Panc1 (cell line): ENCODE data around the gene DLL4. TPM values are rescaled to one million over a fixed set of nuclear protein-coding genes. Genes with fewer than 3 reads are reported as not detected.

Experiments used
- ATAC-seq: fragments of 200-7000 bp; cut with Tn5 transposase; 2 replicates; pipeline ENCODE4 v1.9.1; 2020; ENCODE audit warnings: mild to moderate bottlenecking, moderate library complexity
- BruUV-seq: library from RNA; stranded (reverse); fragments of 400-500 nt; replicated peaks from 2 replicates; lab custom pipeline; 2021; lab: Mats Ljungman, UMichigan
- CTCF ChIA-PET: fragments of 300-600 bp; sonication (Branson Sonifier 250); formaldehyde crosslinking; loops from one replicate; lab custom pipeline; 2022; ENCODE audit warnings: antibody characterized with exemption; lab: Charles Lee
- POLR2A ChIA-PET: fragments of 300-600 bp; sonication (Branson Sonifier 250); formaldehyde crosslinking; loops from one replicate; lab custom pipeline; 2022; ENCODE audit warnings: antibody characterized with exemption; lab: Charles Lee
- DNase-seq: peaks from one replicate; pipeline ENCODE4 v3.0.0-alpha.2; 2010; ENCODE audit warnings: low read depth, low spot score
- H3K27ac ChIP-seq: 2 replicates; pipeline ENCODE4 v1.5.1; 2011; ENCODE audit warnings: mild to moderate bottlenecking, low read length, inconsistent platforms
- H3K27me3 ChIP-seq: fragments of 200-500 bp; sonication (Bioruptor generic); 2 replicates; pipeline ENCODE4 v1.6.0; 2014; ENCODE audit warnings: low read length, inconsistent platforms; ENCODE audit not compliant: control insufficient read depth, insufficient read depth
- H3K36me3 ChIP-seq: fragments of 200-500 bp; sonication (Bioruptor generic); 2 replicates; pipeline ENCODE4 v1.5.1; 2014; ENCODE audit warnings: inconsistent platforms, mild to moderate bottlenecking, low read length, moderate library complexity; ENCODE audit not compliant: control insufficient read depth, insufficient read depth
- H3K4me1 ChIP-seq: 2 replicates; pipeline ENCODE4 v1.5.1; 2011; ENCODE audit warnings: inconsistent platforms, mild to moderate bottlenecking, low read length, moderate library complexity; ENCODE audit not compliant: control insufficient read depth, insufficient read depth
- H3K4me3 ChIP-seq, 2 experiments: 2 replicates each; pipeline ENCODE4 v1.5.1; 2011 to 2012; ENCODE audit warnings: low read depth in 2 of 2, low read length in 2 of 2, mild to moderate bottlenecking in 2 of 2, inconsistent platforms in 1 of 2, moderate library complexity in 1 of 2
- H3K9me3 ChIP-seq: fragments of 200-500 bp; sonication (Bioruptor generic); 2 replicates; pipeline ENCODE4 v1.5.1; 2014; ENCODE audit warnings: low read depth, mild to moderate bottlenecking, inconsistent platforms, low read length, moderate library complexity; ENCODE audit not compliant: control insufficient read depth, insufficient read depth
- POLR2AphosphoS5 ChIP-seq: IDR thresholded peaks from 2 replicates; pipeline ENCODE4 v1.6.1; 2012; ENCODE audit warnings: mild to moderate bottlenecking, low read depth, low read length, moderate library complexity
- SIN3A ChIP-seq: IDR thresholded peaks from 2 replicates; pipeline ENCODE4 v1.6.1; 2012; ENCODE audit warnings: low read depth, mild to moderate bottlenecking, low read length, moderate library complexity, borderline replicate concordance; ENCODE audit not compliant: insufficient read depth
- TCF7L2 ChIP-seq: IDR thresholded peaks from 2 replicates; pipeline ENCODE4 v1.6.1; 2011; ENCODE audit warnings: mild to moderate bottlenecking, low read depth, low read length, inconsistent platforms
- in situ Hi-C: cut with HindIII; loops from 2 replicates; pipeline ENCODE4 v1.10.0; 2016; ENCODE audit warnings: low sequenced_read_pairs, low pct_unique_long_range_greater_than_20kb
- intact Hi-C: fragments of 100-400 bp; cut with micrococcal nuclease; formaldehyde crosslinking; loops from one replicate; pipeline ENCODE4 v1.10.0; 2022; ENCODE audit not compliant: unreplicated experiment
- total RNA-seq: library from RNA; stranded (reverse); gene quantifications from one replicate; pipeline ENCODE4 v1.2.1, GENCODE V29; 2021; ENCODE audit not compliant: unreplicated experiment
- TF ChIP-seq, protein P1 (sequence below): fragments of 450-650 bp; IDR thresholded peaks from 2 replicates; pipeline ENCODE4 v1.5.1; 2017; ENCODE audit warnings: mild to moderate bottlenecking
- TF ChIP-seq, protein P2 (sequence below), 2 experiments: IDR thresholded peaks; 2 replicates each; pipeline ENCODE4 v1.6.1; 2011 to 2012; ENCODE audit warnings: low read depth in 2 of 2, control low read depth in 1 of 2, low read length in 1 of 2, mild to moderate bottlenecking in 1 of 2, moderate library complexity in 1 of 2; ENCODE audit not compliant: insufficient read depth in 1 of 2

Gene DLL4
- total RNA-seq, 1 experiment from 2014 or later = 0.31 TPM

DNA sequence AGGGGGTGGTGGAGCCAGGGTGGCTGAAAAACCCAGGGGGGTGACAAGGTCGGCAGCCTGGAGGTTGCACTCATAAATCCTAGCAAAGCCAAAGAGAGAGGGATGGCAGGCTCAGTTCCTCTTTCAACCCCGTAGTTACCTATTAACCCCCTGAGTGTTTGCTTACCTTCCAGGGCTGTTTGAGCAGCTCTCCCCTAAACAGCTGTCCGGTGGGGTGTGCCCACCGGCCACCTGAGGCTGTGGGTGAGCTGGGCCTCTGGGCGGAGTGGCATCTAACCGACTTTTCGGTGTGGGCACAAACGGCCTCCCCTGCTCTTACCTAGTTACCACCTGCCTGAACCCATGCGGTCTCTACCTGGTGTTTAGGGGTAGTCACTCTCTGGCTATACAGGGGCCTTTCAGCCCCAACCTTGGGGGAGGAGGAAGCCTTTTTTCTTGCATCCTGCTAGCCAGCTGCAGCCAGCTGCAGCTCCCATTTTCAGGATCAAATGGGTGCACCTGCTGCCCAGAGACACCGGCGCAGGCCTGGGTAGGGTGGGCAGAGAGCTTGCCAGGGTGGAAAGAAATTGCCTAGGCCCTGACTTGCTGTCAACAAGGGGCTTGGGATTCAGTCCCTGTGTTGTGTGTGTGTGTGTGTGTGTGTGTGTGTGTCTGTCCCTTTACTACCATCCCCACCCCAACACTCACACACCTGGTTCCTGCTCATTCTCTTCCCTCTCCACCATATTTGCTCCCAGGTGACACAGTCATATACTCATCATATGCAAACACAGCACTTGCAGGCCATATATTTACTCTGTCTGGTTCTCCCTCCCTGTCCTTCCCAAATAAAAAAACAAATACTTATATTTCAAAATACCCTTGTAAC, 3.7 kb downstream of the DLL4 start:
- no TSS peak for BruUV-seq
- in situ Hi-C loops = no loop called here
- Histone ChIP-seq H3K36me3 (no peaks in the 10 kb centered on the region), H3K27me3 (peaks cover 3% of the 10 kb centered on the region; the same call in 1 of the 2 replicates), H3K4me3 (no peak overlapping the region), H3K9me3 (no peaks in the 10 kb centered on the region), H3K4me1 (peaks cover 12% of the 10 kb centered on the region; the same call in 1 of the 2 replicates), H3K27ac (no peak overlapping the region)
- TF ChIP-seq, protein P1, sequence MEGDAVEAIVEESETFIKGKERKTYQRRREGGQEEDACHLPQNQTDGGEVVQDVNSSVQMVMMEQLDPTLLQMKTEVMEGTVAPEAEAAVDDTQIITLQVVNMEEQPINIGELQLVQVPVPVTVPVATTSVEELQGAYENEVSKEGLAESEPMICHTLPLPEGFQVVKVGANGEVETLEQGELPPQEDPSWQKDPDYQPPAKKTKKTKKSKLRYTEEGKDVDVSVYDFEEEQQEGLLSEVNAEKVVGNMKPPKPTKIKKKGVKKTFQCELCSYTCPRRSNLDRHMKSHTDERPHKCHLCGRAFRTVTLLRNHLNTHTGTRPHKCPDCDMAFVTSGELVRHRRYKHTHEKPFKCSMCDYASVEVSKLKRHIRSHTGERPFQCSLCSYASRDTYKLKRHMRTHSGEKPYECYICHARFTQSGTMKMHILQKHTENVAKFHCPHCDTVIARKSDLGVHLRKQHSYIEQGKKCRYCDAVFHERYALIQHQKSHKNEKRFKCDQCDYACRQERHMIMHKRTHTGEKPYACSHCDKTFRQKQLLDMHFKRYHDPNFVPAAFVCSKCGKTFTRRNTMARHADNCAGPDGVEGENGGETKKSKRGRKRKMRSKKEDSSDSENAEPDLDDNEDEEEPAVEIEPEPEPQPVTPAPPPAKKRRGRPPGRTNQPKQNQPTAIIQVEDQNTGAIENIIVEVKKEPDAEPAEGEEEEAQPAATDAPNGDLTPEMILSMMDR = no peak
- TF ChIP-seq SIN3A = no peak
- TF ChIP-seq, protein P2, sequence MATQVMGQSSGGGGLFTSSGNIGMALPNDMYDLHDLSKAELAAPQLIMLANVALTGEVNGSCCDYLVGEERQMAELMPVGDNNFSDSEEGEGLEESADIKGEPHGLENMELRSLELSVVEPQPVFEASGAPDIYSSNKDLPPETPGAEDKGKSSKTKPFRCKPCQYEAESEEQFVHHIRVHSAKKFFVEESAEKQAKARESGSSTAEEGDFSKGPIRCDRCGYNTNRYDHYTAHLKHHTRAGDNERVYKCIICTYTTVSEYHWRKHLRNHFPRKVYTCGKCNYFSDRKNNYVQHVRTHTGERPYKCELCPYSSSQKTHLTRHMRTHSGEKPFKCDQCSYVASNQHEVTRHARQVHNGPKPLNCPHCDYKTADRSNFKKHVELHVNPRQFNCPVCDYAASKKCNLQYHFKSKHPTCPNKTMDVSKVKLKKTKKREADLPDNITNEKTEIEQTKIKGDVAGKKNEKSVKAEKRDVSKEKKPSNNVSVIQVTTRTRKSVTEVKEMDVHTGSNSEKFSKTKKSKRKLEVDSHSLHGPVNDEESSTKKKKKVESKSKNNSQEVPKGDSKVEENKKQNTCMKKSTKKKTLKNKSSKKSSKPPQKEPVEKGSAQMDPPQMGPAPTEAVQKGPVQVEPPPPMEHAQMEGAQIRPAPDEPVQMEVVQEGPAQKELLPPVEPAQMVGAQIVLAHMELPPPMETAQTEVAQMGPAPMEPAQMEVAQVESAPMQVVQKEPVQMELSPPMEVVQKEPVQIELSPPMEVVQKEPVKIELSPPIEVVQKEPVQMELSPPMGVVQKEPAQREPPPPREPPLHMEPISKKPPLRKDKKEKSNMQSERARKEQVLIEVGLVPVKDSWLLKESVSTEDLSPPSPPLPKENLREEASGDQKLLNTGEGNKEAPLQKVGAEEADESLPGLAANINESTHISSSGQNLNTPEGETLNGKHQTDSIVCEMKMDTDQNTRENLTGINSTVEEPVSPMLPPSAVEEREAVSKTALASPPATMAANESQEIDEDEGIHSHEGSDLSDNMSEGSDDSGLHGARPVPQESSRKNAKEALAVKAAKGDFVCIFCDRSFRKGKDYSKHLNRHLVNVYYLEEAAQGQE (IDR thresholded peaks at IDR 0.05; ENCODE audit: insufficient read depth in 1 of 2, low read depth in 2 of 2, low read length in 1 of 2) = no peak
- no peak for TF ChIP-seq POLR2AphosphoS5
- no peak for TF ChIP-seq TCF7L2
- intact Hi-C loops = no loop called here
- ChIA-PET POLR2A (interaction anchor here (0.7 kb wide), 1 partner anchor 84 kb away, joined by 10 read pairs; no protein-coding TSS in a partner anchor), CTCF (interaction anchor here (0.6 kb wide), 1 partner anchor 25 kb away, joined by 5 read pairs; no protein-coding TSS in a partner anchor)
- DNase-seq (no peak), ATAC-seq (no peak)

DNA sequence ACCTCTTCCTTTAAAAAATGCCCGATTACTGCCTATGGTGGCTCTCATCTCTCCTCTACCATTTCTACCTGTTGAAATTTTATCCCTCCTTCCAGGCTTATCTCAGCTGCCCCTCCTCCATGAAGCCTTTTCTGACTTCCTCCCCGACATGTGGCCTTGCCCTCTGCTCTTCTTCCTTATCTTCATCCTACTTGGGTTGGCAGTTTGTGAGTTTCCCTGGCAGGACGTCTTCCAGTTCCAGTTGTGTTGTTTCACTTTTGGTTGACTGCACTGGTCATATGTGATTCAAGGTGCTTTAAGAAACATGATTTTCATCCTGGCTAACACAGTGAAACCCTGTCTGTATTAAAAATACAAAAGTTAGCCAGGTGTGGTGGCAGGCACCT, 4.4 kb downstream of the DLL4 start:
- intact Hi-C loops (no loop called here), in situ Hi-C loops (no loop called here)
- ATAC-seq (no peak), DNase-seq (no peak)
- CTCF ChIA-PET = interaction anchor here (0.6 kb wide), 1 partner anchor 26 kb away, joined by 5 read pairs; no protein-coding TSS in a partner anchor
- TF ChIP-seq, protein P1 = no peak
- TF ChIP-seq POLR2AphosphoS5 = no peak
- TF ChIP-seq, protein P2 (IDR thresholded peaks at IDR 0.05; ENCODE audit: insufficient read depth in 1 of 2, low read depth in 2 of 2, low read length in 1 of 2) = no peak
- BruUV-seq = no TSS peak
- POLR2A ChIA-PET = interaction anchor here (0.7 kb wide), 1 partner anchor 85 kb away, joined by 10 read pairs; no protein-coding TSS in a partner anchor
- Histone ChIP-seq H3K27ac (no peak overlapping the region), H3K4me1 (peaks cover 12% of the 10 kb centered on the region; the same call in 1 of the 2 replicates), H3K27me3 (peaks cover 3% of the 10 kb centered on the region; the same call in 1 of the 2 replicates), H3K36me3 (no peaks in the 10 kb centered on the region), H3K4me3 (no peak overlapping the region), H3K9me3 (no peaks in the 10 kb centered on the region)
